HG03520 (cell line): ENCODE data around the gene MTOR.

Experiments
- ATAC-seq: cut with Tn5 transposase; IDR thresholded peaks from one replicate; pipeline ENCODE4 v1.9.1; 2021; ENCODE audit warnings: mild to moderate bottlenecking, moderate library complexity; ENCODE audit not compliant: unreplicated experiment

MTOR gene

DNA sequence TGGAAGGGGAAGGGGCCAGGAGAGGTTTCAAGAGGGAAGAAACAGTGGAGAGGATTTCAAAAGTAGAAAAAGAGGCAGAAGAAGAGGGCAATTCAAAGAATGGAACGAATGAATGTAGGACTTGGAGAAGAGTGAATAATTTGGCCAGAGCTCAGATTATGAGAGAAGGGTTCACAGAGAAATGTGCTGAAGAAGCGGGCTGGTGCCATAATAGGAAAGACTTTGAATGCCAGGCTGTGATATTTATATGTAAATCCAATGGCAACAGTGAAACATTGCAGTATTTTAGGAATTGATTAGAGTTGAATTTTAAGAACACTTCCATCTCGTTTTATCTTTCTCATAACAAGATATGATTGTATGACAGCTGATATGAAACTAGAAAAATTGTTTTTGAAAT is 109.2 kb downstream of the MTOR start:
- no peak for ATAC-seq

DNA sequence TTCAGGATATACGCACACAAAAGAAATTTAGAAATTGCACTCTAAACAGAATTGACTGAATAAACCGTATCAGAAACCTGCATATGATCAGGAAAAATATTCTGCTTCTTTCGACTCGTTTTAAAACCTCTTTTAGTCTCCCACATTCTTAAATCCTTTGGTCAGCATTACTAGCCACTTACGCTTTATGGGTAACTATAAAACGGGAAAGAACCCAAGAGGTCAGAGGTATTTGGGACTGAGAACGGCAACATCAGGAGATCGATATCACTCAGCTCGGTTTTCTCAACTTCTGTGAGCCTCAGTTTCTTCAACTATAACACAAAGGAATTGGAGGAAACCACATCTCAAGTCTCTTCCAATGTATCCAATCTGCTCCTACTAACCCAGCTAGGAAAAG is 109.6 kb downstream of the MTOR start:
- no peak for ATAC-seq

DNA sequence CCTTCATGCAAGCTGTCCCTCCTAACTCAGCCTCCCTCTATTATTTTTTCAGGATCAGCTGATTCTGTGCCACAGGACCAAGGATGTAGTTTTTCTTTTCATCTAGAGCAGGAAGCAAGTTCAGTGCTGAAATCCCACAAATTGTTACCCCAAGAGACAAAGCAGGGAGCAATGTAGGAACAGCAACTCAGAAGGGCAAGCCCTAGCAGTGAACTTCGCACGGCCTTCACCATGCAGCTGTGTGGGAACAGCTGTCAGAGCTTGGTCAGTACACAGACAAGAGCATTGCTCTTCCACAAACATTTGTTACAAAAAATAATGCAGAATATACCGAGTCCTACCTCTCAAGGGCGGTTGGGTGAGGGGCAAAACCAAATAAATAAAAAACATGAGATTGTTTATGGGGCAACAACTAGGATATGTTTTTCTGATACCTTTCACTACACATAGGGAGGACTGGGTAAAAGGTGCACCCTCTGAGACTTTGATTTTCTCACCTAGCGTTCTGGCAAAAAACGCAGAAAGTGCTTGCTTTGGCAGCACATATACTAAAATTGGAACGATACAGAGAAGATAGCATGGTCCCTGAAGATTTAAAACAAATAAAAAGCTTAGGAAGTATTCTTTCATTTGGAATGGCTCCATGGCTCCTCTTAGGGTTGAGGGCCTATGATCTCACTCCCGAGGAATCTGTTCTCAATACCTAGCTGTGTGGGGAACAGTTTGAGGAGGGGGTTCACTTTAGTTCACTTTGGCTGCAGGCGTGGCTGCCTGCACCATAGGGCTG is 110.3 kb downstream of the MTOR start:
- ATAC-seq: no peak

DNA sequence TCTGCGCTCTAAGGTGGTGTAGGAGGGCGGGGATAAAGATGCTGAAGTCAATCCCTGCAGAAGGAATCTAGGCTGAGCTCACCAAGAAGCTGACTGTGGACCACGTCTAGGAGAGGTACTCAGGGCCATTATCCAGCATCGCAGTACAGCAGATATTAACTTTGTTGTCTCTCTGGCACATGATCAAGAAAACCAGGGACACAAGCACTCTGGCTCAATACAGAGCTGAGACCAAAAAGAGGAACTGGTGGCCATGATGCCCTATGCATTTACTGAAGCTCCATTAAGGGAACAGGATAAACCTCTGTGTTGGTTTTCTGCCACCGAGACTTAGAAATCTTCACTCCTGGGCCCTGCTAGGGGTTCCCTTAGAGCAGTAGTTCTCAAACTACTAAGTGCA is 111.2 kb downstream of the MTOR start:
- ATAC-seq: no peak

DNA sequence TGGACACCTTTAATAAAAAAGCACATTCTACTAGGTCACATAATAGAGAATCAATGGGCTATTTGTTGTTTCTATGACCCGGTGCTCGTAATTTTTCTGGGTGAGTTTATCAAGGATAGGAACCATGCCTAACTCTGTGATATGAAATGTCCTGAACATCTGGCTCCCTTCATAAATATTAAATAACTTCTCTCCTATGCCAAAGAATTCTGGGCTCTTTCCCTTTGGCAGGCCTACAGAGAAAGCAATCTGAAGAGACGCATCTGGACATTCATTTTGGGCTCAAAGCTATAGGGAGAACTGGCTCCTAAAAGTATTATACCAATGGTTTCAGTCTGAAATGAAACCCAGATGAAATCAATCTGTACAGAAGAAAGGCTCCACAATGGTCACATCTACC is 112.0 kb downstream of the MTOR start:
- ATAC-seq: no peak

DNA sequence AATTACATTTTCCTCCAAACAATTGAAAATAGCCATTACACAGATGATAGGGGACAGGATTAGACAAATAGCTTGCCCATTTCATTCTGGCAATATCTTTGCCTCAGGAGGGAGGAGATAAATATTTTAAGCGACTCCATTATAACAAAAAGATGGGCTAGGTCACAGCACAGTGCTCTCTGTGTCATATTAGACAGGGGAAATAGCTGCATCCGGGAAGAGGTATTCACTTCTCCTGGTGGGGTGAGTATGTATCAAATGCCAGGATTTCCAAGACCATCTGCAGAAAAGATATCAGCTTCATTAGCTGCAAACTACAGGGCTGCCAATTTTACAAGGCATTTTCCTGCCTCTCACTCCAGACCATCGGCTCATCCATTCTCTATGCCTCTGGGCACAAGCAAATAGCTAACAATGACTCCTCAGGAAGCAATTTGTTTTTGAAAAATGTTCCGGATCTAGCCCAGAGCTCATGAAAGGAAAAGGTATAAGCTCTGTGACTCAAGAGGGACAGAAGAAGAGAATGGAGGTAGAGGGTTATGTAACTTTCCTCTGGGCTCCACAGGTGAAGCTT is 115.1 kb downstream of the MTOR start:
- ATAC-seq: no peak

DNA sequence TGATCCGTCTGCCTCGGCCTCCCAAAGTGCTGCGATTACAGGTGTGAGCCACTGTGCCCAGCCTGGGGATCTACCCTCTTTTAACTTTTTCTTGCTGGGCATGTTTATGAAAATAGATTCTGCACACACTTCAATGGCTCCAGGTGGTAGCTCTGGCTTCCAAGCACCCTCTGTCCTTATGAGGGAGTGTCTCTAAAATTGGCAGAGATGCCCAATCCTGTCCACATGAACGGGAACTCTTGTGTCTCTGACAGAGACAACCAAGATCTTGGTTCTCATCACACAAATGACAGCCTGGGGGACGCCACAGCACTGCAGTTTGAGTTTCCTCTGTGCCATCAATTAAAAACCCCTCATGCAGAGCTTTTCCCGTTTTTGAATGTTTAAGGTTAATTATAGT is 116.6 kb downstream of the MTOR start:
- no peak for ATAC-seq

DNA sequence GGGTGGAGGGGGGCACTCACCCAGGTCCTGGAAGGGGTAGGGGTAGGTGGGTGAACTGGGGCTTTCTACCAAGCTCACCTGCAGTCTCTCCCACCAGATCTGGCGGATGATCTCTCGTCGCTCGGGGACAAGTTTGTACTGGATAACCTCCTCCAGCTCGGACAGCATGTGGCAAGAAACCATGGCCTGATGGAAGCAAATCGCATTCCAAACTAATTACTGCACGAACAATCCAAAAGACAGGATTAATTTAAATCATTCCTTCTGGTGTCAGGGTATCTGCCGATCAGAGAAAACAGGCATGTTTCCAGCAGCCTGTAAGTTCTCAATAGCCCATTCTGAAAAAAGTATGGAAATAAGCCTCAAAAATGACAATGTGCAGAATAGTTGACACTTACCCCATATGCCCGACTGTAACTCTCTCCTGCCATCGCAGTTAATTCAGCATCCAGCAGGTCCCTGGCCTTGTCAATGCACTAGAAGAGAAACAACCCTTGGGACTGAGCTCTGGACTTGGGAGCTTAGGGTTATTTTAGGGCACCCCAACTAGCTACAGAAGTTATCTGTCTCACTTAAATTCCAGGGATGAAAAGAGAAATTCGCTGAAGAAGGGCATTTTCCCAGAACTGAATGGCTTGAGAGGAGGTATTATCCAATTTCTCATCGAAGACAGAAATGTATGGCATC is 117.6 kb downstream of the MTOR start:
- no peak for ATAC-seq

DNA sequence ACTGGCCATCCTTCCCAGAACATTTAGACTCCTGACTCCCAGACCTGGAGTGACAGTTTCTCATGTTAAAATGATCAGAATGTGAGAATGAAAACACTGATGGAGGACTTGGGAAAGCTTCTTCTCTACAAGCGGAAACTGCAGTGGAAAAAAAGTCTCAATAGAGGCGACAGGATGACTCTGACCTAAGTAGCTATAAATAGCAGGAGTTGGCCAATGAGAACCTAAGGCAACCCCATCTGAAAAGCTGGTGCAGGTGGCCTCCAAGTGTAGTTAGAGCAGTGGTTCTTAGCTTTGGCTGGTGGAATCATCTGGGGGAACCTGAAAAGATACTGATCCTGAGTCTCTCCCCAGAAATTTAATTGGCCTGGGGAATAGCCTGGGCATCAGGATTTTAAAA is 118.4 kb downstream of the MTOR start:
- ATAC-seq: no peak

DNA sequence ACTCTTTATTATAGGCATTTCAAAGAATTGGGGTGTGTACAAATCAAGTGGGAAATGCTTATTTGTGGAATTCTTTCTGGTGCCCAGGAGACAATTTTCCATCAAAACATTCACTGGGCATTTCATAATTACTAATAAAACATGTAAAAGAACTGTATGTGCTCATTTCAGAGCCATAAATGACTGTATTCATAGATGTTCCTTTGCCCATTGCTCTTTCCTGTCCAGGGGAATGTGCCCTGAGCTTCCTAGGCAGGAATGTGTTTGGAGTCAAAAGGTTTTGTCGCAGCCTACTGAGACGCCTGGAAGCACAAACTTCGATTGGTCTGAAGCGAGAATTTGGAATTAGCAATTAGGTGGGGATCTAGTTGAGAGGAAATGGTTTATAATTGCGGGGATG is 119.0 kb downstream of the MTOR start:
- ATAC-seq: no peak

DNA sequence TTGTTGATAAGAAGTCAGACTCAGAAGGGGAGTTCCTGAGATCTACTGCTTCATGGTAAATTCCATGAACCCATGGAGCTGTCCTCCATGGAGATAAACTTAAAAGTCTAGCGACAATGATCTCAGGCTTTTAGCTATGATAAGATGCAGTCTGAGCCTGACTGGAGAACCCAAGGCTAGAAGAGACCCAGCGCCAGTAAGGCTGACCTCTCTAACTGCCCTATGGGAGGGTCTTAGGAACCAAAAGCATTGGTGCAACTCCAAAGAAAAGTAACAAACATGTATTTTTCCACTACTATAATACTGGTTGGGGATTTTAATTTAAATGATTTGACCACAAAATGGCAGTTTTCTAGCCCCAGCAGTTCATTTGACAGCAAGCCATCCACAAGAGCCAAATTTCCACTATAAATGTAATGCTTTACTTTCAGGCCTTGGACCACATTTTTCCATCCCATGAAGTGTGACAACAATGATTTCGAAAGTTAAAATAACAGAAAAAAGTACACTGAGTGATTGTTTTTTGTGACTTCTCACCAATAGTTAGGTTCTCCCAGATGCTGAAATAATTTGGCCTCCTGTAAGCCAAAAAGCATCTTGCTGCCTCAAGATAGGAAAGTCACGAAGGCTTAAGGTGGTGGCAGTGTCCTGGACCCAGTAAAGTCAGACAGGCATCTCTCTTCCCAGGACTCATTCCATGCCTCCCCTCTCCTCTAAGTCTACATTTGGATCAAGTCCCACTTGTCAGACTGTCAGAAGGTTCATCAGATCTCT is 119.5 kb downstream of the MTOR start:
- no peak for ATAC-seq

DNA sequence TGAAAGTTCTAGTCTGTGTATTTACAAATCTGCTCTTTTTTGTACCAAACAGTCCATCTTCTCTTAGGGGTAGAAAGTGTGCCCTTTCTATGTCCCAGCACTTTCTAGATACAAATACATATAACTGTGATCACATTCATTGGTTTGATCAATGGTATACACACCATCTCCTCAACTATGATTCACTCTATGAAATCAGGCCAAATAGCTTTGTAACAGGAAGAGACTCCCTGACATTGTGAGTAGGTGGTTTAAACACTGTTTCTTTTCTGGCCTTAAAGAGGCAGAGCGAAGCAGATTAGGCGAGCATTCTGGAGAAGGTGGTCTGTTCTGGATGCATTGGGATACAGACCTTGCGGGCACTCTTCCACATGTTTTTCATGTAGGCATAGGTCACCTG is 123.4 kb downstream of the MTOR start:
- no peak for ATAC-seq

DNA sequence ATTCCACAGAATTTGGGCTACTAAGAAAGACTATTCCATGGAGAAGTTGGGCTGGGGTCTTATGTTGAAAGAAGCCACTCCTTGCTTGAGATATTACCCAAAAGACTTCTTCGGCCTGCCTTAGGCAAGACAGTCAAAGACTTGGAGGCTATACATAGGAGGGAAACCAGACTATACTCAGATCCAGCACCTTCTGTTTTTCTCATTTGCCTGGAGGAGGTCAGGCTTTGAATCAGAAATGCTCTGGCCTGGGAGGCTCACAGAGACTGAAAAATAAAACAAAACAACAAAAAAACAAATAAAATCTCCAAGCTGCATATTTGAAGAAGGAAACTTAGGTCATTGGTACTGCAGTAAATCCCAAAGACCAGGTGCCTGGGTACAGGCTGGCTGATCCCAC is 124.3 kb downstream of the MTOR start:
- ATAC-seq: no peak

DNA sequence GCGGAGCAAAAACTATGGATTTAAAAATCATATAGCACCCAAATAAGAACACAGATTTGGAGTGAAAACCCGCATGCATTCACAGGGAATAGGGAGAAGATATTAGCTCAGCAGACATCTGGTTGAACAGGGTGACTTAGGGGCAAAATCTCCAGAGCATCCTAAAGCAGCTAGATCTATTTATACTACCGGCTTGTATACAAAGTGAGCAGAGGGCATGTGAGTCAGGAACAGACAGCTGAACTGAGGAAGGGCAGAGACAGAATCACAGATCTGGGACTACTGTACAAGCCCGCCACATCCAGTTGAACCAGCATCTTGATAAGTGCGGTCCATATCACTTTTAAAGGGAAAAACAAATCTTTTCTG is 127.5 kb downstream of the MTOR start:
- ATAC-seq: no peak

DNA sequence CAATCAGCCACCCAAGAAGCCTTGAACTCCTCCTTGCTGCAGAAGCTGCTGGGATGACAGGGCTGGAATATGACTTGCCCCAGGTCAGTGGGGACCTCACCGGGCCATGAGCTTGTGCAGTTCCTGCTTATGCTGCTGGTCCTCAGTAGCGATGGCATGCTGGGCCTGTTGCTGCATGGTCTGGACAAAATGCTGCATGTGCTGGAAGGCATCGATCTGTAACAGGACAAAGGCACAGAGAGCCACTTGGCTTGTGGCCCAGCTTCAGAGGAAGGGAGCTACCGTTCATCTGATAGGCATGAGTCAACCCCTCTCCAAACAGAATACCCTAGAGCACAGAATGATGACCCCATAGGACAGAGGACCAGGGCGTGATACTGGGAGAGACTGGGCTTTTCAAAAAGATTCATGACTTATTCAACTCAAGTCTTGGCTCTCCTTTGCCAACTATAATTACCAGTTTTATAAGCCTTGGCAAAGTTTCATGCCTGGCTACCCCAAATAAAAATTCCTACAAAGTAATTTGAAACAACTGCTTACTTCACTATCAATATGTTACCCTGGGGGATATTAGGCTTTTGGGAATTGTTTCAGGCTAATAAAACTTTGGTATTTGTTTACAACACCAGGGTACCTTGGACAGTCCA is 128.0 kb downstream of the MTOR start:
- no peak for ATAC-seq

DNA sequence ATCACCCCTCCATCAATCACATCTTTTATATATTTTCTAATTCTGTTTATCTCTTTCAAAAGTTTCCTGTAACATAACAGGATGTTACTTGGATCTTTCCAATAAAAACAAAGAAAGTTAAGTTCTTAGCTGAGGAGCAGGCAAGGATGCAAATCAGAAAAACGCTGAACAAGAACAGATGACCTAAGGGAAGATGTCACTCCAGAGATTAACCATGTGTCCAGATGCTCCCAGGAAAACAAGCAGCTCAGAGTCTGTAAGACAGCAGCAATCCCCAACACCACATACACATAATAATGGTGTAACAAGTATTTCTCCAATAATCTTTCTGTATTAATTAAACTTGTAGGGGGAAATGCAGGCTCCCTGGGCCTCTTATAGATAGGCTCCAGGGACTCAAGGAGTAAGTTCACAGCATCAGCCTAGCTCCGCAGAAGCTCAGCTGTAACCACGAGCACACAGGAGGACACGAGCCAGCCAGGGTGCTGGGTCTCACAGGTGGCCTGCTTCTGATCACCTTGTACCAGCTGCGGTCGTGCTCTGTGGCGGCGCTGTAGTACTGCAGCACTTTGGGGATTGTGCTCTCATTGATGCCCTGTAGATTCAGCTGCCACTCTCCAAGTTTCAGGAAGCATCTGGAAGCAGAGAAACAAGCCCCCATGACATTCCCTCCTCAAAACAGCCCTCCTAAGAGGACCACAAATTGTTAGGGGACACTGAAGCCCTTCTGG is 129.6 kb downstream of the MTOR start:
- no peak for ATAC-seq

DNA sequence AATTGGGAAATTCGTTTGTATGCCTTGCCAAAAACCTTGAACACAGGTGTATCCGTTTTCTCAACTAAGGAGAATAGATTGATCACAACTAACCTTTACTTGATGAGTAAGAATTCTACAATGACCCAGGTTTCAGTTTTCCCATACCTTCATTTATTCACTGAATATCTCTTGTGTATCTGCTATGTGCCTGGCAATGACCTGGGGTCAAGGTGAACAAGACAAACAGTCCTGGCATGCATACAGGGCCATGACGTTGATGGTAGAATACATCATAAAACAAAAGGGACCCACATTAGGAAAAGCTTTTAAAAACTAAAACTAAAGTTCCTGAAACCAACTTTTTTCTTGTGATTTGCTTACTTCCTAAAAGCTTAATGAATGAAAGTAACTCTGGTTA is 130.5 kb downstream of the MTOR start:
- no peak for ATAC-seq

DNA sequence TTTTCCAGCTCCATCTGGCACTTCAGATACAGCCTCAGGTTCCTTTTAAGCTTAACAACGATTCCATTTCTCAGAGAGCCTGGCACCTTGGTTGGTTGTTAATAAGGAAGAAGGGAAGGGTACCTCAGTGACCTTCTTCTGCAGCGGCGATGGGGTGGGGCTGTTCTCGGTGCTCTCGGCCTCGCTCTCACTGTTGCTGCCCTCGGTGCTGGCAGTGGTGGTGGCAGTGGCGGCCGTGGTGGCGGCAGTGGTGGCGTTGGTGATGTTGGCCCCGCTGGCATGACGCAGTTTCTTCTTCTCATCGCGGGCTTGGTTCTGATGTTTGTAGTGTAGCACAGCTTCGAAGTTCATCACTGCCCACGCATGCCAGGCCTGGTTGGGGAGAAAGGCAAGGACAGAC is 131.9 kb downstream of the MTOR start:
- no peak for ATAC-seq

DNA sequence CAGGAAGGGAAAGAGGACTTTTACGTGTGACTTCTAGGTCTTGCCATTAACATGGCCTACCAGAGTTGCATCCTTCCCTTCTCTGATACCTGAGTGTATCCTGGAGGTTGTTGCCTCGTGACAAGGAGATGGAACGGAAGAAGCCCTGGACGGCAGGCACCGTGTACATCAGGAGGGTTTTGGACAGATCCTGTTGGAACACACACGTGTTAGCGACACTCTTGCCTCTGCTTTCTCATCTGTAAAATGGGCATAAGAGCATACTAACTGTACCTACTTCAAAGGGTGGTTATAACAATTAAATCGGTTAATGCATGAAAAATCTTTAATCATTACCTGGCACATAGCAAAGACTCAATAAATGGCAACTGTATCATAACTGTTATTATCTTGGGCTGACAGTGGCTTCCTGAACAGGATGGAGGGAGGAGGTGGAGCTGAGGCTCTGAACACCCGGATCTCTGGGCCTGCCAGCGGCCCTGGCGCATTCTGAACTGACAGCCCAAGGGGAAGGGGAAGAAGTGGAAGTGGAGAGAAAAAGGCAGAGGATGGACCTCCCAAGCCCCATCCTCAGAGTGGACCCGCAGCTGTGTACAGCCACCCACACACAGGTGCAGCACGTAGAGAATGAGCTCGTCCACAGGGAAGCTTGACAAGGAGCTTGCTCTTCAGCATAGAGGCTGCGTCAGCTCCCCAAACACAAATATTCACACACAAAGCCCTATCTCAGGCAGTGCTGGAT is 132.5 kb downstream of the MTOR start:
- no peak for ATAC-seq

DNA sequence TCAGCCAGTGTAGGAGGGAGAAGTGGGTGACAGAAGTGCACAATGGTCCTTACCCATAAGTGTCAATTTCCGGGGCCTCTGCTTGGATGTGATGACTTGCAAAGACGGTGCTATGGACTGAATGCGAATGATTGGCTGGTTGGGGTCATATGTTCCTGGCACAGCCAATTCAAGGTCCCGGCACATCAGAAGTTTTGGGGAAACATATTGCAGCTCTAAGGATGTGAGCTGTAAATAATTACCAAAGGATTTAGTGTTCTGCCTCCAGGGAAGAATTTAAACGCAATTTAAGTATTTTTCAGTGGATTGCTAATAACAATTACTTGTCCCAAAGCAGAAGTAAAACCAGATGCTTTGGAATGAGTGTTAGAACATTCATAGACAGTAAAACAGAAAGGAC is 135.8 kb downstream of the MTOR start:
- no peak for ATAC-seq
